Endothelial cell of umbilical vein (primary cell): ENCODE measurements around the gene MCTP2. TPM values are rescaled to one million over a fixed set of nuclear protein-coding genes. Genes with fewer than 3 reads are reported as not detected.

Source experiments
- BruUV-seq: library from RNA; stranded (reverse); fragments of 400-500 nt; replicated peaks from 2 replicates; lab custom pipeline; 2021; lab: Mats Ljungman, UMichigan
- CTCF ChIA-PET: fragments of 300-600, 350-600 bp; sonication (Branson Sonifier 250); formaldehyde crosslinking; loops from one replicate; lab custom pipeline; 2021; ENCODE audit warnings: antibody characterized with exemption, inconsistent platforms; lab: Charles Lee
- POLR2A ChIA-PET: fragments of 300-600, 350-600 bp; sonication (Branson Sonifier 250); formaldehyde crosslinking; loops from one replicate; lab custom pipeline; 2021; ENCODE audit warnings: antibody characterized with exemption, inconsistent platforms; lab: Charles Lee
- DNase-seq: peaks from one replicate; pipeline ENCODE4 v3.0.0-alpha.2; 2011; ENCODE audit warnings: low read depth, low spot score
- FAIRE-seq: peaks from 2 replicates; lab custom pipeline; 2011; peaks lifted over from hg19 to GRCh38; lab: Jason Lieb, UNC
- H2AFZ ChIP-seq: 2 replicates; pipeline ENCODE4 v1.6.0; 2012; ENCODE audit warnings: low read depth, low read length, control low read depth, inconsistent platforms
- H3K27ac ChIP-seq: 2 replicates; pipeline ENCODE4 v1.5.1; 2011; ENCODE audit warnings: low read depth, mild to moderate bottlenecking, control low read depth, low read length, moderate library complexity; ENCODE audit not compliant: insufficient read depth
- H3K27me3 ChIP-seq, 2 experiments: 2 replicates each; pipeline versions ENCODE4 v1.6.0 to v1.6.1; 2011; ENCODE audit warnings: low read length in 2 of 2, mixed read lengths in 1 of 2; ENCODE audit not compliant: control insufficient read depth in 2 of 2, insufficient read depth in 2 of 2
- H3K36me3 ChIP-seq, 2 experiments: 2 replicates in 1 of 2; 3 replicates in 1 of 2; pipeline ENCODE4 v1.5.1; 2011; ENCODE audit warnings: low read length in 2 of 2, mild to moderate bottlenecking in 1 of 2, moderate library complexity in 1 of 2; ENCODE audit not compliant: control insufficient read depth in 2 of 2, insufficient read depth in 2 of 2; ENCODE audit errors: extremely low read depth in 1 of 2
- H3K4me1 ChIP-seq: 3 replicates; pipeline ENCODE4 v1.5.1; 2011; ENCODE audit warnings: mild to moderate bottlenecking, low read length; ENCODE audit not compliant: control insufficient read depth, insufficient read depth; ENCODE audit errors: extremely low read depth
- H3K4me2 ChIP-seq: 2 replicates; pipeline ENCODE4 v1.6.1; 2011; ENCODE audit warnings: low read length, control low read depth, mixed read lengths; ENCODE audit not compliant: insufficient read depth
- H3K4me3 ChIP-seq, 3 experiments: fragments of 200-600 bp in 1 of 3; sonication (generic), shearing (Covaris generic) in 1 of 3; replicated peaks in 1 of 3; 2 replicates each; pipeline ENCODE4 v1.5.1; 2011 to 2016; ENCODE audit warnings: control low read depth in 3 of 3, low read length in 3 of 3, mild to moderate bottlenecking in 2 of 3, inconsistent platforms in 1 of 3, low read depth in 1 of 3, moderate library complexity in 1 of 3; ENCODE audit not compliant: insufficient read depth in 1 of 3
- H3K79me2 ChIP-seq: 2 replicates; pipeline ENCODE4 v1.6.0; 2012; ENCODE audit warnings: low read length, inconsistent platforms; ENCODE audit not compliant: control insufficient read depth, insufficient read depth
- H3K9ac ChIP-seq: replicated peaks from 2 replicates; pipeline ENCODE3; 2011; ENCODE audit warnings: low read length, control low read depth; ENCODE audit not compliant: insufficient read depth; ENCODE audit errors: extremely low read depth
- H3K9me1 ChIP-seq: replicated peaks from 3 replicates; pipeline ENCODE4 v1.6.0; 2011; ENCODE audit warnings: mild to moderate bottlenecking, low read length; ENCODE audit not compliant: control insufficient read depth, insufficient read depth; ENCODE audit errors: extremely low read depth
- H3K9me3 ChIP-seq: replicated peaks from 2 replicates; pipeline ENCODE4 v1.5.1; 2012; ENCODE audit warnings: low read length, inconsistent platforms; ENCODE audit not compliant: control insufficient read depth, insufficient read depth
- H4K20me1 ChIP-seq: replicated peaks from 2 replicates; pipeline ENCODE3; 2011; ENCODE audit warnings: mild to moderate bottlenecking, low read length; ENCODE audit not compliant: control insufficient read depth, insufficient read depth; ENCODE audit errors: extremely low read depth
- CTCF ChIP-seq, 2 donors: IDR thresholded peaks; 1 replicate in 1 of 2; 2 replicates in 1 of 2; pipeline ENCODE4 v1.5.1; 2011; ENCODE audit warnings: low read length in 2 of 2, mild to moderate bottlenecking in 2 of 2, moderate library complexity in 2 of 2, control low read depth in 1 of 2, inconsistent platforms in 1 of 2, low read depth in 1 of 2; ENCODE audit not compliant: insufficient read depth in 1 of 2; ENCODE audit errors: extremely low read depth in 1 of 2
- EZH2 ChIP-seq: IDR thresholded peaks from 2 replicates; pipeline ENCODE4 v1.6.1; 2012; ENCODE audit warnings: borderline replicate concordance, low read depth, mild to moderate bottlenecking, moderate library complexity, low read length, inconsistent platforms; ENCODE audit not compliant: severe bottlenecking
- FOS ChIP-seq: IDR thresholded peaks from 2 replicates; pipeline ENCODE4 v1.6.1; 2011; ENCODE audit warnings: mild to moderate bottlenecking, low read length, moderate library complexity, borderline replicate concordance; ENCODE audit not compliant: insufficient read depth
- GATA2 ChIP-seq: IDR thresholded peaks from 2 replicates; pipeline ENCODE4 v1.7.0; 2011; ENCODE audit warnings: low read depth, mild to moderate bottlenecking, moderate library complexity, mixed read lengths, low read length; ENCODE audit not compliant: insufficient read length, insufficient read depth
- JUN ChIP-seq: IDR thresholded peaks from 2 replicates; pipeline ENCODE4 v1.6.1; 2011; ENCODE audit warnings: borderline replicate concordance, low read depth; ENCODE audit not compliant: insufficient read length, insufficient read depth
- MAX ChIP-seq: IDR thresholded peaks from 2 replicates; pipeline ENCODE4 v1.6.1; 2011; ENCODE audit not compliant: insufficient read depth, insufficient read length
- MYC ChIP-seq: IDR thresholded peaks from one replicate; pipeline ENCODE4 v1.6.1; 2011; ENCODE audit warnings: mild to moderate bottlenecking, low read depth, low read length
- POLR2A ChIP-seq: IDR thresholded peaks from 2 replicates; pipeline ENCODE4 v1.6.1; 2012; ENCODE audit warnings: low read depth, mild to moderate bottlenecking, control low read depth, low read length
- POLR2AphosphoS5 ChIP-seq: IDR thresholded peaks from 2 replicates; pipeline ENCODE4 v1.6.1; 2012; ENCODE audit warnings: low read depth, mild to moderate bottlenecking, control low read depth, low read length, moderate library complexity; ENCODE audit not compliant: insufficient read depth
- dilution Hi-C: fragments of 300-500 bp; cut with MboI; formaldehyde crosslinking; loops from one replicate; pipeline ENCODE4 v1.15.0; 2019; ENCODE audit warnings: low sequenced_read_pairs; ENCODE audit not compliant: extremely low pct_ligation_motif_present
- intact Hi-C: fragments of 100-400 bp; cut with micrococcal nuclease; formaldehyde crosslinking; loops from one replicate; pipeline ENCODE4 v1.10.0; 2022
- polyA plus RNA-seq, 4 experiments: library from polyadenylated mRNA; depleted of rRNA in 3 of 4; stranded (reverse) in 3 of 4; unstranded in 1 of 4; fragments of >200 nt; gene quantifications; 2 replicates each; pipeline versions ENCODE4 v1.2.1 to v1.2.3, GENCODE V29; 2011 to 2012; ENCODE audit warnings: missing spikeins in 1 of 4
- total RNA-seq: library from RNA; stranded (reverse); gene quantifications from 2 replicates; pipeline ENCODE4 v1.2.3, GENCODE V29; 2021

Gene MCTP2
- total and polyA plus RNA-seq, 2 donors (not counting 3 experiments of a cell fraction or from before 2014, with no cell fraction given), result 0.01 to 0.75 TPM

GRCh38 chr15:94295275-94295674 lies 63.9 kb downstream of the MCTP2 start:
- intact Hi-C loops, result no loop called here
- H3K9me3 ChIP-seq, result no peaks in the 10 kb centered on the region
- no peak overlapping the region for H3K9ac ChIP-seq
- H4K20me1 ChIP-seq, result no peaks in the 10 kb centered on the region
- no peaks in the 10 kb centered on the region for H3K9me1 ChIP-seq
- no peak overlapping the region for H3K4me3 ChIP-seq
- ChIA-PET CTCF (interaction anchor here (1.6 kb wide), 1 partner anchor 29 kb away, joined by 3 read pairs; no protein-coding TSS in a partner anchor), POLR2A (interaction anchor here (0.7 kb wide), 1 partner anchor 71 kb away, joined by 3 read pairs; no protein-coding TSS in a partner anchor)
- TF ChIP-seq CTCF (IDR thresholded peaks at IDR 0.05; ENCODE audit: extremely low read depth in 1 of 2, insufficient read depth in 1 of 2, low read depth in 1 of 2, low read length in 2 of 2) (no peak), POLR2A (no peak), GATA2 (no peak), MAX (no peak), MYC (no peak), JUN (no peak), FOS (no peak), POLR2AphosphoS5 (no peak), EZH2 (no peak)
- H3K4me1 ChIP-seq, result no peaks in the 10 kb centered on the region
- DNase-seq, result no peak
- H3K36me3 ChIP-seq, result no peaks in the 10 kb centered on the region
- H3K4me2 ChIP-seq, result no peak overlapping the region
- no peak for FAIRE-seq
- no peaks in the 10 kb centered on the region for H3K27me3 ChIP-seq
- no TSS peak for BruUV-seq
- no peak overlapping the region for H3K27ac ChIP-seq
- H3K79me2 ChIP-seq, result no peaks in the 10 kb centered on the region
- no peak overlapping the region for H2AFZ ChIP-seq
- dilution Hi-C loops, result no loop called here
